ENCODE measurements around the gene IGF1R. TPM values are rescaled to one million over a fixed set of nuclear protein-coding genes. Genes with fewer than 3 reads are reported as not detected.

IGF1R gene
- total RNA-seq, 2 experiments from 2014 or later: 22.8 to 24.7 TPM

- H3K36me3 Mint-ChIP-seq (ENCODE audit: low read depth): peaks cover 28% of the 10 kb centered on the region
- peaks cover 18% of the 10 kb centered on the region for H3K4me1 Mint-ChIP-seq (ENCODE audit: low read depth)
- CTCF ChIA-PET: interaction anchor here (1.6 kb wide), 1 partner anchor 526 kb away, joined by 3 read pairs; no protein-coding TSS in a partner anchor
- no peak for DNase-seq
- POLR2A ChIA-PET: no interaction called here
- no peaks in the 10 kb centered on the region for H3K9me3 Mint-ChIP-seq
- no peaks in the 10 kb centered on the region for H3K27me3 Mint-ChIP-seq
- intact Hi-C loops (cut with micrococcal nuclease): no loop called here
- ATAC-seq: no peak
- H3K4me3 Mint-ChIP-seq: no peak overlapping the region
- no peak overlapping the region for H3K27ac Mint-ChIP-seq
- TF ChIP-seq CTCF (IDR thresholded peaks at IDR 0.05): no peak
Observed at GRCh38 chr15:98953968-98954367, 305.6 kb downstream of the IGF1R start.

- intact Hi-C loops (cut with micrococcal nuclease): no loop called here
- Mint-ChIP-seq H3K4me1 (ENCODE audit: low read depth) (peaks cover 18% of the 10 kb centered on the region), H3K4me3 (no peak overlapping the region), H3K36me3 (ENCODE audit: low read depth) (peaks cover 27% of the 10 kb centered on the region), H3K27me3 (no peaks in the 10 kb centered on the region), H3K27ac (no peak overlapping the region), H3K9me3 (no peaks in the 10 kb centered on the region)
- no peak for DNase-seq
- TF ChIP-seq CTCF (IDR thresholded peaks at IDR 0.05): no peak
- POLR2A ChIA-PET: no interaction called here
- CTCF ChIA-PET: no interaction called here
- no peak for ATAC-seq
Observed at GRCh38 chr15:98954411-98954810, 306.1 kb downstream of the IGF1R start.

- Mint-ChIP-seq H3K27ac (no peak overlapping the region), H3K9me3 (no peaks in the 10 kb centered on the region), H3K27me3 (no peaks in the 10 kb centered on the region), H3K4me1 (ENCODE audit: low read depth) (peaks cover 18% of the 10 kb centered on the region), H3K36me3 (ENCODE audit: low read depth) (peaks cover 35% of the 10 kb centered on the region), H3K4me3 (no peak overlapping the region)
- no peak for DNase-seq
- intact Hi-C loops (cut with micrococcal nuclease): no loop called here
- TF ChIP-seq CTCF (IDR thresholded peaks at IDR 0.05): no peak
- ATAC-seq: no peak
- ChIA-PET POLR2A (no interaction called here), CTCF (no interaction called here)
Observed at GRCh38 chr15:98955331-98955730, 307.0 kb downstream of the IGF1R start.

- Mint-ChIP-seq H3K27me3 (no peaks in the 10 kb centered on the region), H3K36me3 (ENCODE audit: low read depth) (peaks cover 38% of the 10 kb centered on the region), H3K27ac (no peak overlapping the region), H3K4me1 (ENCODE audit: low read depth) (peaks cover 18% of the 10 kb centered on the region), H3K9me3 (peaks cover 1% of the 10 kb centered on the region), H3K4me3 (no peak overlapping the region)
- no peak for TF ChIP-seq CTCF (IDR thresholded peaks at IDR 0.05)
- POLR2A ChIA-PET: no interaction called here
- DNase-seq (no peak), ATAC-seq (no peak)
- intact Hi-C loops (cut with micrococcal nuclease): no loop called here
- CTCF ChIA-PET: no interaction called here
Observed at GRCh38 chr15:98955961-98956723, 307.8 kb downstream of the IGF1R start.

GRCh38 chr15:98956796-98957553 lies 308.6 kb downstream of the IGF1R start:
- ATAC-seq (no peak), DNase-seq (no peak)
- TF ChIP-seq CTCF (IDR thresholded peaks at IDR 0.05): no peak
- peaks cover 16% of the 10 kb centered on the region for H3K4me1 Mint-ChIP-seq (ENCODE audit: low read depth)
- no peak overlapping the region for H3K4me3 Mint-ChIP-seq
- CTCF ChIA-PET: no interaction called here
- peaks cover 9% of the 10 kb centered on the region for H3K9me3 Mint-ChIP-seq
- H3K36me3 Mint-ChIP-seq (ENCODE audit: low read depth): peaks cover 47% of the 10 kb centered on the region
- POLR2A ChIA-PET: no interaction called here
- no peaks in the 10 kb centered on the region for H3K27me3 Mint-ChIP-seq
- H3K27ac Mint-ChIP-seq: no peak overlapping the region
- intact Hi-C loops (cut with micrococcal nuclease): no loop called here

All from activated CD8-positive, alpha-beta T cell treated with anti-CD3 and anti-CD28 coated beads for 36 hours (primary cell).